ENCODE measurements around the gene CAPS2.

Gene CAPS2

GRCh38 chr12:75271576-75271975 is 58.5 kb downstream of the CAPS2 start:
- TF ChIP-seq REST (IDR thresholded peaks at IDR 0.05; ENCODE audit: insufficient read depth in 1 of 2, low read depth in 2 of 2, low read length in 2 of 2) = no peak
- no peak for TF ChIP-seq POLR2AphosphoS5 (IDR thresholded peaks at IDR 0.05; ENCODE audit: low read depth, low read length)
- TF ChIP-seq TAF1 (IDR thresholded peaks at IDR 0.05; ENCODE audit: borderline replicate concordance, insufficient read depth, low read length) = no peak
- no peak for TF ChIP-seq SIN3A (IDR thresholded peaks at IDR 0.05; ENCODE audit: borderline replicate concordance, insufficient read depth, low read length)
- TF ChIP-seq FOXP2 (optimal IDR thresholded peaks at IDR 0.05; ENCODE audit: borderline replicate concordance, extremely low read depth, extremely low read length, insufficient read depth) = no peak

- TF ChIP-seq POLR2AphosphoS5 (IDR thresholded peaks at IDR 0.05; ENCODE audit: low read depth, low read length) = no peak
- no peak for TF ChIP-seq SIN3A (IDR thresholded peaks at IDR 0.05; ENCODE audit: borderline replicate concordance, insufficient read depth, low read length)
- TF ChIP-seq FOXP2 (optimal IDR thresholded peaks at IDR 0.05; ENCODE audit: borderline replicate concordance, extremely low read depth, extremely low read length, insufficient read depth) = no peak
- no peak for TF ChIP-seq TAF1 (IDR thresholded peaks at IDR 0.05; ENCODE audit: borderline replicate concordance, insufficient read depth, low read length)
- TF ChIP-seq REST (IDR thresholded peaks at IDR 0.05; ENCODE audit: insufficient read depth in 1 of 2, low read depth in 2 of 2, low read length in 2 of 2) = no peak
Observed at GRCh38 chr12:75270157-75270556, 60.0 kb downstream of the CAPS2 start.

GRCh38 chr12:75269209-75269608 is 60.9 kb downstream of the CAPS2 start:
- TF ChIP-seq REST (IDR thresholded peaks at IDR 0.05; ENCODE audit: insufficient read depth in 1 of 2, low read depth in 2 of 2, low read length in 2 of 2) = no peak

- TF ChIP-seq TAF1 (IDR thresholded peaks at IDR 0.05; ENCODE audit: borderline replicate concordance, insufficient read depth, low read length) = no peak
- TF ChIP-seq POLR2AphosphoS5 (IDR thresholded peaks at IDR 0.05; ENCODE audit: low read depth, low read length) = no peak
- no peak for TF ChIP-seq SIN3A (IDR thresholded peaks at IDR 0.05; ENCODE audit: borderline replicate concordance, insufficient read depth, low read length)
- no peak for TF ChIP-seq REST (IDR thresholded peaks at IDR 0.05; ENCODE audit: insufficient read depth in 1 of 2, low read depth in 2 of 2, low read length in 2 of 2)
- no peak for TF ChIP-seq FOXP2 (optimal IDR thresholded peaks at IDR 0.05; ENCODE audit: borderline replicate concordance, extremely low read depth, extremely low read length, insufficient read depth)
Observed at GRCh38 chr12:75260316-75260715, 69.8 kb downstream of the CAPS2 start.

- TF ChIP-seq FOXP2 (optimal IDR thresholded peaks at IDR 0.05; ENCODE audit: borderline replicate concordance, extremely low read depth, extremely low read length, insufficient read depth) (no peak), REST (IDR thresholded peaks at IDR 0.05; ENCODE audit: insufficient read depth in 1 of 2, low read depth in 2 of 2, low read length in 2 of 2) (no peak), POLR2AphosphoS5 (IDR thresholded peaks at IDR 0.05; ENCODE audit: low read depth, low read length) (no peak)
Observed at GRCh38 chr12:75259143-75259542, 71.0 kb downstream of the CAPS2 start.

Measured in PFSK-1 (cell line).